Right lobe of liver (tissue), 6 donors: Measurements from ENCODE around the gene SLC44A1. TPM values are rescaled to one million over a fixed set of nuclear protein-coding genes. Genes with fewer than 3 reads are reported as not detected.

ENCODE experiments used
- ATAC-seq, 4 donors: fragments of 200-7000 bp; cut with Tn5 transposase; one replicate each; pipeline ENCODE4 v1.9.1; 2020; ENCODE audit warnings: mild to moderate bottlenecking in 4 of 4, moderate library complexity in 4 of 4
- DNase-seq, 3 donors: peaks; one replicate each; pipeline ENCODE4 v3.0.0-alpha.2; 2020
- H3K27ac ChIP-seq, 3 donors: fragments of 200-600 bp; one replicate each; pipeline ENCODE4 v1.8.0; 2022
- H3K27me3 ChIP-seq, 2 donors: fragments of 200-600 bp; one replicate each; pipeline ENCODE4 v1.8.0; 2022
- H3K36me3 ChIP-seq, 4 donors: fragments of 200-600 bp; sonication (generic) in 1 of 4; one replicate each; pipeline versions ENCODE4 v1.5.1 to v1.8.0; 2017 to 2022; ENCODE audit warnings: control low read depth in 1 of 4
- H3K4me1 ChIP-seq, 4 donors: fragments of 200-600 bp; sonication (generic) in 1 of 4; one replicate each; pipeline versions ENCODE4 v1.5.1 to v1.8.0; 2017 to 2022; ENCODE audit warnings: control low read depth in 1 of 4
- H3K4me3 ChIP-seq, 3 donors: fragments of 200-600 bp; one replicate each; pipeline ENCODE4 v1.8.0; 2022
- H3K9me3 ChIP-seq, 4 donors: fragments of 200-600 bp; sonication (generic) in 1 of 4; one replicate each; pipeline versions ENCODE4 v1.5.1 to v1.8.0; 2017 to 2022; ENCODE audit warnings: control low read depth in 1 of 4
- CTCF ChIP-seq, 4 donors: fragments of 200-600 bp in 3 of 4; fragments of 450-650 bp in 1 of 4; IDR thresholded peaks; one replicate each; pipeline versions ENCODE4 v1.5.1 to v1.8.0; 2016 to 2022; ENCODE audit warnings: antibody characterized with exemption in 4 of 4, mild to moderate bottlenecking in 2 of 4
- POLR2A ChIP-seq: fragments of 450-650 bp; IDR thresholded peaks from one replicate; pipeline ENCODE4 v1.6.1; 2017; ENCODE audit warnings: antibody characterized with exemption, mild to moderate bottlenecking
- WGBS: methylation state at CpG from one replicate; pipeline ENCODE4 v1.1.6; 2018; ENCODE audit warnings: low coverage, low lambda C conversion rate; ENCODE audit not compliant: insufficient coverage; ENCODE audit errors: missing lambda C conversion rate; 5-methylcytosine and 5-hydroxymethylcytosine counted together
- intact Hi-C, 2 donors: fragments of 100-400 bp; cut with DNase I; formaldehyde crosslinking; loops; one replicate each; pipeline versions ENCODE4 v1.11.2 to v1.14.1; 2022
- total RNA-seq, 6 experiments: library from RNA; depleted of rRNA in 2 of 6; stranded (reverse); fragments of >200 nt in 2 of 6; fragmentation: NEBNext Ultra II Directional in 3 of 6; extraction: Animal tissue kit (Norgen Biotek cat#: 25700) in 3 of 6; gene quantifications; one replicate each; pipeline versions ENCODE4 v1.1.0 to v1.2.4, GENCODE V29; 2016 to 2023
- donor health status: DM: no; HTN: yes; CAD: no.
- donor health status: DM: no; HTN: no; CAD: no.
- donor health status: DM: no; HTN: no; CAD: no.
- donor health status: DM: no; HTN: yes; CAD: no.
- donor health status: DM: no; HTN: yes; CAD: no.

The SLC44A1 gene
- total RNA-seq, 6 experiments from 2014 or later = 44.7 to 73.2 (median 50.1) TPM

GRCh38 chr9:105437704-105438103 lies 193.3 kb downstream of the SLC44A1 start:
- H3K4me1 ChIP-seq = peaks cover 0 to 36% (median 8%) of the 10 kb centered on the region in 4 donors
- ATAC-seq (no peak), DNase-seq (no peak)
- no peaks in the 10 kb centered on the region for H3K9me3 ChIP-seq
- no peak overlapping the region for H3K4me3 ChIP-seq
- H3K36me3 ChIP-seq = no peaks in the 10 kb centered on the region
- intact Hi-C loops = no loop called here
- H3K27ac ChIP-seq = peak overlapping the region in 2 of 3 donors; percentile 4 to 38
- WGBS = 64% methylated on average over 1 of the region's 1 CpG
- TF ChIP-seq CTCF (IDR thresholded peaks at IDR 0.05) = no peak
- TF ChIP-seq POLR2A = no peak
- H3K27me3 ChIP-seq = no peaks in the 10 kb centered on the region

DNA sequence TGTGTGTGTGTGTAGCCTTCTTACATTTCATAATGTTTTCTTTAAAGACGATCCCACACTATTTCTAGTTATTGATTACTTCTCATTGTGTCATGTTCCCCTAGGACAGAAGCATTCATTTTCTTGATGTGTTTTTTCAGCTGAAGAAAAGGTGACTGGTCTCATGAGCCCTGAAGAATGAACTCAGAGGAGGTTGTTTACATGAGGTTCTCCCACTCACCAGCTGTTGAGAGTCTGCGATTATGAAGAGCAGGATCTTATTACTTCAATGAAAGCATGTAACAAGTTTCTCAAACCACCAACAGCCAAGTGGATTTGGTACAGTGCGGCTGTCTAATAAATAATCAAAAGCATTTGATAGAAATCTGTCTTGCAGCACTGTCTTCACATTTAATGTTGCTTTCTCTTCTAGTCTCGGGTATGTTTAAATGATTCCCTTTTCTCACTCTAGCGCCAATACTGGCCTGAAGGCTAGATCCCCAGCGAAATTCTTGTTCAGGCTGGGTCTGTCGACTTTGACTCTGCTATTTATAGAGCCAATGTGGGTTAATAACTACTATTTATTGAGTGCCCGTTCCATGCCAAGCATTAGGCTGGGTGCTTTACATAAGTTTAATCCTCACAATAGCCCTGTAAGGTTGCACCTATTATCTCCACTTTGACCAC lies 193.8 kb downstream of the SLC44A1 start:
- ATAC-seq (peak; percentile 69 to 87 (median 78)), DNase-seq (no peak)
- no peak for TF ChIP-seq POLR2A
- no peak for TF ChIP-seq CTCF (IDR thresholded peaks at IDR 0.05)
- peaks cover 0 to 30% (median 5%) of the 10 kb centered on the region in 4 donors for H3K4me1 ChIP-seq
- H3K4me3 ChIP-seq = no peak overlapping the region
- peak overlapping the region in 2 of 3 donors; percentile 38 to 47 for H3K27ac ChIP-seq
- H3K9me3 ChIP-seq = no peaks in the 10 kb centered on the region
- intact Hi-C loops = no loop called here
- H3K27me3 ChIP-seq = no peaks in the 10 kb centered on the region
- H3K36me3 ChIP-seq = no peaks in the 10 kb centered on the region
- WGBS = 27% methylated on average over 8 of the region's 8 CpGs

GRCh38 chr9:105439428-105439827 lies 195.0 kb downstream of the SLC44A1 start:
- no peak overlapping the region for H3K27ac ChIP-seq
- peak; percentile 26 to 72 (median 44) for ATAC-seq
- H3K27me3 ChIP-seq = no peaks in the 10 kb centered on the region
- no peaks in the 10 kb centered on the region for H3K9me3 ChIP-seq
- DNase-seq = no peak
- no peak overlapping the region for H3K4me3 ChIP-seq
- no peak for TF ChIP-seq POLR2A
- no peak for TF ChIP-seq CTCF (IDR thresholded peaks at IDR 0.05)
- intact Hi-C loops = no loop called here
- H3K4me1 ChIP-seq = peaks cover 0 to 20% (median 4%) of the 10 kb centered on the region in 4 donors
- H3K36me3 ChIP-seq = no peaks in the 10 kb centered on the region

- peak in 3 of 4 donors; percentile 47 to 66 (median 54) for ATAC-seq
- intact Hi-C loops = no loop called here
- H3K27ac ChIP-seq = no peak overlapping the region
Observed at GRCh38 chr9:105441616-105442160, 197.2 kb downstream of the SLC44A1 start.

More at GRCh38 chr9:105441616-105442160, 197.2 kb downstream of the SLC44A1 start:
- 26% methylated on average over 2 of the region's 2 CpGs for WGBS
- no peaks in the 10 kb centered on the region for H3K9me3 ChIP-seq
- H3K4me3 ChIP-seq = no peak overlapping the region
- H3K36me3 ChIP-seq = no peaks in the 10 kb centered on the region
- H3K4me1 ChIP-seq = peaks cover 0 to 20% (median 4%) of the 10 kb centered on the region in 4 donors
- no peak for TF ChIP-seq CTCF (IDR thresholded peaks at IDR 0.05)
- TF ChIP-seq POLR2A = no peak
- no peaks in the 10 kb centered on the region for H3K27me3 ChIP-seq
- peak in 1 of 3 donors; percentile 53 for DNase-seq
